GM12878 (cell line): ENCODE data around the gene ZNF486.
"Not testable (repeated sequence)": the region's sequence is repeated elsewhere in the genome, so short reads cannot be mapped to it uniquely, and the experiment has no call there.

Experiments used
- CEBPB ChIP-seq, 2 experiments: fragments of 150-350 bp in 1 of 2; IDR thresholded peaks; 2 replicates each; pipeline ENCODE4 v1.6.1; 2012 to 2014; ENCODE audit warnings: low read depth in 2 of 2, low read length in 2 of 2, borderline replicate concordance in 1 of 2, inconsistent platforms in 1 of 2
- CHD1 ChIP-seq: IDR thresholded peaks from 2 replicates; pipeline ENCODE4 v1.6.1; 2012; ENCODE audit warnings: low read depth, low read length, improper control_type of control experiment
- ETV6 ChIP-seq, 2 experiments: fragments of 450-650 bp in 1 of 2; IDR thresholded peaks in 1 of 2; conservative IDR thresholded peaks in 1 of 2; 2 replicates each; pipeline ENCODE4 v1.6.1; 2014; ENCODE audit warnings: antibody characterized with exemption in 1 of 2, borderline replicate concordance in 1 of 2, low read depth in 1 of 2, mild to moderate bottlenecking in 1 of 2, moderate library complexity in 1 of 2
- EZH2 ChIP-seq: IDR thresholded peaks from 2 replicates; pipeline ENCODE4 v1.6.1; 2012; ENCODE audit warnings: low read depth, mild to moderate bottlenecking, control low read depth, inconsistent platforms, low read length, borderline replicate concordance; ENCODE audit not compliant: control insufficient read depth
- FOS ChIP-seq: IDR thresholded peaks from 3 replicates; pipeline ENCODE4 v1.6.1; 2011; ENCODE audit warnings: borderline replicate concordance; ENCODE audit not compliant: insufficient read length; ENCODE audit errors: extremely low read depth
- HDAC6 ChIP-seq: fragments of 200-600 bp; sonication (generic); IDR thresholded peaks from one replicate; pipeline ENCODE4 v1.8.0; 2017; ENCODE audit warnings: antibody characterized with exemption; ENCODE audit not compliant: unreplicated experiment
- MXI1 ChIP-seq: fragments of 150-350 bp; IDR thresholded peaks from 2 replicates; pipeline ENCODE4 v1.6.1; 2011; ENCODE audit warnings: low read depth, mild to moderate bottlenecking, inconsistent platforms, low read length, improper control_type of control experiment
- NFIC ChIP-seq: IDR thresholded peaks from 2 replicates; pipeline ENCODE4 v1.6.1; 2012; ENCODE audit warnings: low read depth, mild to moderate bottlenecking, inconsistent platforms, low read length, moderate library complexity
- SIN3A ChIP-seq: IDR thresholded peaks from 2 replicates; pipeline ENCODE4 v1.6.1; 2012; ENCODE audit warnings: low read depth, low read length, improper control_type of control experiment
- SUZ12 ChIP-seq: fragments of 200-600 bp; sonication (generic); IDR thresholded peaks from one replicate; pipeline ENCODE4 v1.6.1; 2018; ENCODE audit warnings: antibody characterized with exemption, mild to moderate bottlenecking; ENCODE audit not compliant: unreplicated experiment
- ZNF24 ChIP-seq: fragments of 450-650 bp; IDR thresholded peaks from 2 replicates; pipeline ENCODE4 v1.6.1; 2017; ENCODE audit warnings: antibody characterized with exemption, mild to moderate bottlenecking

- not testable (repeated sequence) for TF ChIP-seq CEBPB (IDR thresholded peaks at IDR 0.05; ENCODE audit: borderline replicate concordance in 1 of 2, low read depth in 2 of 2, low read length in 2 of 2); ZNF24; EZH2; NFIC; CHD1; SIN3A; ETV6 (conservative IDR thresholded peaks at IDR 0.05 in 1 of 2, IDR thresholded peaks at IDR 0.05 in 1 of 2; ENCODE audit: borderline replicate concordance in 1 of 2, low read depth in 1 of 2); FOS; HDAC6; MXI1; SUZ12
Measured at GRCh38 chr19:20214366-20214765, 47.4 kb downstream of the ZNF486 start.
